ENCODE measurements around the gene CORIN.

- TF ChIP-seq CTCF (conservative IDR thresholded peaks at IDR 0.05; ENCODE audit: low read depth, low read length) (no peak), POLR2A (IDR thresholded peaks at IDR 0.05; ENCODE audit: low read depth, low read length) (no peak), SMC3 (IDR thresholded peaks at IDR 0.05; ENCODE audit: low read depth, low read length) (no peak), BHLHE40 (IDR thresholded peaks at IDR 0.05; ENCODE audit: low read depth, low read length) (no peak)
Observed at GRCh38 chr4:47617607-47618006, 220.3 kb downstream of the CORIN start.
